BJ (cell line): ENCODE measurements around the gene CTNNBL1. TPM values are rescaled to one million over a fixed set of nuclear protein-coding genes. Genes with fewer than 3 reads are reported as not detected.

Experiments
- CTCF ChIA-PET: fragments of 350-600 bp; formaldehyde crosslinking; extraction: SDS; loops from one replicate; lab custom pipeline; 2021; ENCODE audit warnings: antibody characterized with exemption, inconsistent platforms; lab: Yijun Ruan, JAX
- POLR2A ChIA-PET: fragments of 300-600 bp; sonication (Branson Sonifier 250); formaldehyde crosslinking; extraction: SDS; loops from one replicate; lab custom pipeline; 2021; ENCODE audit warnings: antibody characterized with exemption; lab: Charles Lee
- DNase-seq: peaks from one replicate; pipeline ENCODE4 v3.0.0-alpha.2; 2011; ENCODE audit warnings: low read depth
- H3K27me3 ChIP-seq: 2 replicates; pipeline ENCODE4 v1.6.0; 2011; ENCODE audit warnings: low read length; ENCODE audit not compliant: control insufficient read depth, insufficient read depth
- H3K36me3 ChIP-seq: 2 replicates; pipeline ENCODE4 v1.5.1; 2011; ENCODE audit warnings: low read length; ENCODE audit not compliant: control insufficient read depth, insufficient read depth
- H3K4me3 ChIP-seq: 2 replicates; pipeline ENCODE4 v1.5.1; 2011; ENCODE audit warnings: low read depth, mild to moderate bottlenecking, control low read depth, low read length
- CTCF ChIP-seq: IDR thresholded peaks from 2 replicates; pipeline ENCODE4 v1.5.1; 2011; ENCODE audit warnings: low read depth, mild to moderate bottlenecking, control low read depth, inconsistent platforms, low read length, moderate library complexity; ENCODE audit not compliant: insufficient read depth
- polyA plus RNA-seq: library from polyadenylated mRNA; depleted of rRNA; stranded (reverse); fragments of >200 nt; gene quantifications from 2 replicates; pipeline ENCODE4 v1.2.3, GENCODE V29; 2011; rRNA removed

Gene CTNNBL1
- polyA plus RNA-seq, 1 experiment: 38.4 TPM

DNA sequence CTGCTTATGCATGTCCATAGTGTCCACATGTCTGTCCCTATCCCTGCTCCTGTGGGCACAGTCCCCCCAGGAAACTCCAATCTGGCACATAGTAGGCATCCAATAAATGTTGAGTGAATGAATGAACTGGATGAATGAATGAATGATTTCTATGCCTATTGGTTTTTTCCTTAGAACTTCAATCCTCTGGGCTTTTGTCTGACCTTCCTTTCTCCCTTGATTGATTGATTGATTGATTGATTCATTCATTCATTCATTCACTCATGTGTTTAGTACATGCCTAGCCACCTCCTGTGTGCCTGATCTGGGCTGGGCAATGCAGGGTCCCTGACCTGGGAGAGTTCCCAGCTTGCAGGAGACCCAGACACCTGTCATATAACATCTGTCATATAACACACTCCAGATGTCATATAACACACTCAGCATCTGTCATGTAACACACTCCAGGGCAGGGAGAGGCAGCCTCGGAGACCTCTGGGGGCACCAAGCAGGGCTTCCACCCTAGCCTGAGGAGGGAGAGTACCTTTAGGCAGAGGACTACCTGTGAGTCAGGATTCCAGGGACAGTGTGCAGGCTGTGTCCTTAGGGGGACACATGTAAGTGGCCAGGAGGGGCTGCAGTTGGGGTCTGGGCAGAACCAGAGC lies 227.0 kb downstream of the CTNNBL1 start:
- no peak for TF ChIP-seq CTCF
- peaks cover 38% of the 10 kb centered on the region for H3K27me3 ChIP-seq
- ChIA-PET POLR2A (no interaction called here), CTCF (no interaction called here)
- no peak for DNase-seq
- no peak overlapping the region for H3K4me3 ChIP-seq
- no peaks in the 10 kb centered on the region for H3K36me3 ChIP-seq

GRCh38 chr20:37921341-37921929 lies 227.6 kb downstream of the CTNNBL1 start:
- POLR2A ChIA-PET: no interaction called here
- no peaks in the 10 kb centered on the region for H3K36me3 ChIP-seq
- TF ChIP-seq CTCF: no peak
- DNase-seq: no peak
- CTCF ChIA-PET: no interaction called here
- H3K27me3 ChIP-seq: peaks cover 34% of the 10 kb centered on the region
- H3K4me3 ChIP-seq: no peak overlapping the region

Other genes with a start within 250 kb of the CTNNBL1 start
- not detected in 2 replicates for gene NNAT, start 172.8 kb upstream of the CTNNBL1 start, polyA plus RNA-seq
- 98.7 and 111 TPM in 2 replicates for gene BLCAP, start 166.2 kb upstream of the CTNNBL1 start, polyA plus RNA-seq
- gene VSTM2L, start 209.1 kb downstream of the CTNNBL1 start, polyA plus RNA-seq: 0.56 and 1.2 TPM in 2 replicates